HG02642 (cell line): ENCODE measurements around the gene RFFL.
"Not testable (repeated sequence)": the region's sequence is repeated elsewhere in the genome, so short reads cannot be mapped to it uniquely, and the experiment has no call there.

Source experiments
- ATAC-seq: cut with Tn5 transposase; IDR thresholded peaks from one replicate; pipeline ENCODE4 v1.9.1; 2021; ENCODE audit warnings: mild to moderate bottlenecking; ENCODE audit not compliant: unreplicated experiment, poor library complexity

RFFL gene, protein sequence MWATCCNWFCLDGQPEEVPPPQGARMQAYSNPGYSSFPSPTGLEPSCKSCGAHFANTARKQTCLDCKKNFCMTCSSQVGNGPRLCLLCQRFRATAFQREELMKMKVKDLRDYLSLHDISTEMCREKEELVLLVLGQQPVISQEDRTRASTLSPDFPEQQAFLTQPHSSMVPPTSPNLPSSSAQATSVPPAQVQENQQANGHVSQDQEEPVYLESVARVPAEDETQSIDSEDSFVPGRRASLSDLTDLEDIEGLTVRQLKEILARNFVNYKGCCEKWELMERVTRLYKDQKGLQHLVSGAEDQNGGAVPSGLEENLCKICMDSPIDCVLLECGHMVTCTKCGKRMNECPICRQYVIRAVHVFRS

GRCh38 chr17:35063514-35064223, at the start of gene RFFL:
RFFL (minus strand) TSS chr17:35063707; CDS start chr17:35026553, 37,154 bp downstream.
- peak; percentile 94 for ATAC-seq

GRCh38 chr17:35110791-35111190, 47.3 kb upstream of the RFFL start:
- not testable (repeated sequence) for ATAC-seq

GRCh38 chr17:35104844-35105450, 41.4 kb upstream of the RFFL start:
- no peak for ATAC-seq

DNA sequence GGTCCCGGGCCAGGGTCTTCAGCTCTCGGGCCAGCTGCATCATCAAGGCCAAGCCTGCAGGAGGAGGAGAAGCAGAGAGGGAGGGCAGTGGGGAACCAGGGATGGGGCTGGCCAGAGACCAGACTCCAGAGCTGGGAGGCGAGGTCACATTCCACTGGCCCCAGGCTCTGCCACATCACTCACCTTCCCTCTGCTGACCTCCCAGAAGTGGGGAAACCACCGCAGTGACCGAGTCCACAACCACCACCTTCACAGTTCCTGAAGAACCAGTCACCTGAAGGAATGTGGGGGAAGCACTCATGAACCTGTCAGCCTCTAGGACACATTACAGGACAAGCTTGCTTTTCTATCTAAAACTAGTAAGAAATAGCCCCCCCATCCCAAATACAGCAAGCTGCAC, 39.8 kb upstream of the RFFL start:
- ATAC-seq: no peak

GRCh38 chr17:35101725-35102124, 38.2 kb upstream of the RFFL start:
- no peak for ATAC-seq

GRCh38 chr17:35101036-35101435, 37.5 kb upstream of the RFFL start:
- no peak for ATAC-seq

GRCh38 chr17:35099908-35100307, 36.4 kb upstream of the RFFL start:
- ATAC-seq: no peak

DNA sequence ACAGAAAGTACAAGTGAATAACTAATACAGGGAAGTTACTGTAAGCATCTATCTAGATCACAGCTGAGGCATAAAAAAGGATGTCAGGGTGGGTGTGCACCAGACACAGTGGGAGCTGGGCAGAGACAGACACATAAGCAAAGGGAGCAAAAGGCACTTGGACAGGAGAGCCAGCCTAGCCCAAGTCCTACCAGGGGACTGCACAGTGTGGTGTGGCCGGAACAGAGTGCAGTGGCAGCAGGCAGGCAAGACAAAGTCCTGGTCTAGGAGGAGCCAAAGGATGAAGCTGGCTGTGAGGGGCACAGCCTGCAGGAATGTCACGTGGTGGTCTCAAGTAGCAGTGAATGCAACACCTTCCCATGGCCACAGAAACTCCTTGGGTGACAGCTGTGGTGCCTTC, 34.3 kb upstream of the RFFL start:
- ATAC-seq: no peak

DNA sequence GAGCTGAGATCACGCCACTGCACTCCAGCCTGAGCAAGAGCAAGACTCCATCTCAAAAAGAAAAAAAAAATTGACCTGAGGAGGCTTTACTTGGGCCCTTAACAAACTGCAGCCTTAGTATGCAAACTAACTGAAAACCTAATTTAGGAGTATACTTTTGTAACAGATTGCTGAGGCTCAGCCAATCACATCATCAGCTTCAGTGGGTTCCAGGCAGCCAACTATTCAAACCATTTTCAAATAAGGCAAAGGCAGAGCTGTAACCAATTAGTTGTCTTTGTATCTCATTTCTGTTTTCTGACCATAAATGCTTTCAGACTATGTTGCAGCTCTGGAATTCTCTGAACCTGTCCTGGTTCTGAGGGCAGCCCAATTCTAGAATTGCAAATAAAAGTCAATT, 32.2 kb upstream of the RFFL start:
- ATAC-seq: no peak

- ATAC-seq: no peak
These were observed 31.4 kb upstream of the RFFL start for GRCh38 chr17:35094902-35095301.

DNA sequence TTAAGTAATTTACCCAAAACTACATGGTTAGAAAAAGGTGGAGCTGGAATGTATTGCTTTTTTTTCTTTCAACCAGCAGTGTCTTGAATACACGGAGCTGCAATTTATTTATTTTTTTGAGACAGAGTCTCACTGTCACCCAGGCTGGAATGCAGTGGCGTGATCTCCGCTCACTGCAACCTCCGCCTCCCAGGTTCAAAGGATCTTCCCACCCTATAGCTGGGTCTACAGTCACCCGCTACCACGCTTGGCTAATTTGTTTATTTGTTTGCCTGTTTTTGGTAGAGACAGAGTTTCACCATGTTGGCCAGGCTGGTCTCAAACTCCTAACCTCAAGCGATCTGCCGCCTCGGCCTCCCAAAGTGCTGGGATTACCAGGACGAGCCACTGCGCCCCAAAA, 27.2 kb upstream of the RFFL start:
- not testable (repeated sequence) for ATAC-seq

DNA sequence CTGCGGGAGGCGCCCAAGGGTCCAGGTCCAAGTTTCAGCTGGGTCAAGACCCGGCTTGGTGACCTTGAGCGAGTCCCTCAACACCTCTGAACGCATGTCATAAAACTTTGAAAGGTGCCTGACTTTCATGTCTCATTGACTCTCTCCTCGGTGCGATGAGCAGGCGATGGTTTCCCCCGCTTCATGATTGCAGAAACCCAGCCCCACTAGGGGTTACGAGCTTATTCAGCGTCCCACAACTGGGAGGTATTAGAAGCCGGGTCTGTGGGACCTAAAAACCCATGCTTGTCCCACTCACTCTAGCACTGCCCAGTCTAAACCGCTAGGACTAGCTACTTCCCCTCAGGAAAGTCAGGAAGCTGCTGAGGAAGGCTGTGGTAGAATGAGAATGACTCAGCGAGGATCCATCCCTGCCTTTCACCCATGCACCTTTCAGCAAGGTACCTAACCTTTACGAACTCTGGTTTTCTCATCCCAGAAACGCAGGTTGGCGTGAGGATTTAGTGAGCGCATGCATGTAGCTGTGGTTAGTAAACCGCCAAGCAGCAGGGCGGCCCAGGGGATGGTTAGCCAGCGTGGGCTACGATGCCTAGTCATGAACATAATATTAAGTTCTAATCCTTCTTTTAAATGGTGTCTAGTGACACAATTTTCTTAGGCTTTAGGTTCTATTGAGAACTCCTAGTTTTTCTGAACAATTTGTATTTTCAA, 26.2 kb upstream of the RFFL start:
- peak; percentile 1 for ATAC-seq

DNA sequence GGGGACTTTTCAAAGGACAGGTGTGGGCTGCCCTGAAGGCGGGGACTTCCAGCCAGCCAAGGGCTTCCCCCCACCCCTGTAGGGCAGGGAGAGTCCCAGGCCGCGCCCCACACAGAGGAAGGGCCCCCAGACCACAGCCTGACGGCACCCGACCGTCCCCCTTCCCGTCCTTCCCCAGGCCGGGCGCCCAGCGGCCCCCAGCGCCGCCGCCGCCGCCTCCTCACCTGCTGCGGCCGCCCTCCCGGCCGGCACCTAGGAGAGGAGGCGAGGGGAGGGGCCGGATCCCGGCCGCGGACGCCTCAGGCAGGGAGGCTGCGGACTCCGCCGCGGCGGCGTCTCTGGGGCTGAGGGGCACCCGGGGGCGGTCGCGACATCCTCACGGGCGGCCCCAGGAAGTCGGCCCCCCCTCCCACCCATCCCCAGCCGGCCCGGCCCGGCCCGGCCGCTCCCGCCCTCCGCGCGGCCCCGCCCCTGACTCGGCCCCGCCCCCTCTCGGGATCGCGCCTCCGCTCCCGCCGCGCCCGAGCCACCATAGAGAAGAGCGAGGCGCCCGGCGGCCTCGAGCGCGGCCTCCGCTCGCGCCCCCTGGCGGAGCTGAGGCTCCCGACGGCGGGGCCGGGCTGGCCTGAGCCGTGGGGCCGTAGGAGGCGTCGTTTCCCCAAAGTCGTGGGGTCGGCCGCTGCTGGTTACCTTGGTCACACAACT, 25.5 kb upstream of the RFFL start:
- ATAC-seq: peak; percentile 75

GRCh38 chr17:35088356-35088880, 24.9 kb upstream of the RFFL start:
- peak; percentile 23 for ATAC-seq

- ATAC-seq: no peak
These were observed 24.3 kb upstream of the RFFL start for GRCh38 chr17:35087731-35088355.

GRCh38 chr17:35086931-35087573, 23.5 kb upstream of the RFFL start:
- ATAC-seq: no peak

- no peak for ATAC-seq
These were observed 22.7 kb upstream of the RFFL start for GRCh38 chr17:35086164-35086563.

- no peak for ATAC-seq
These were observed 21.5 kb upstream of the RFFL start for GRCh38 chr17:35084987-35085386.

GRCh38 chr17:35083071-35083470, 19.6 kb upstream of the RFFL start:
- ATAC-seq: no peak
